GM18505 (cell line): ENCODE results near the gene FOXD2.

Source experiments
- ATAC-seq: cut with Tn5 transposase; IDR thresholded peaks from one replicate; pipeline ENCODE4 v1.9.1; 2021; ENCODE audit not compliant: unreplicated experiment
- POLR2A ChIP-seq: IDR thresholded peaks from 4 replicates; pipeline ENCODE4 v1.6.1; 2011; ENCODE audit warnings: borderline replicate concordance; ENCODE audit not compliant: insufficient read depth, insufficient read length; ENCODE audit errors: extremely low read depth

FOXD2 gene

DNA sequence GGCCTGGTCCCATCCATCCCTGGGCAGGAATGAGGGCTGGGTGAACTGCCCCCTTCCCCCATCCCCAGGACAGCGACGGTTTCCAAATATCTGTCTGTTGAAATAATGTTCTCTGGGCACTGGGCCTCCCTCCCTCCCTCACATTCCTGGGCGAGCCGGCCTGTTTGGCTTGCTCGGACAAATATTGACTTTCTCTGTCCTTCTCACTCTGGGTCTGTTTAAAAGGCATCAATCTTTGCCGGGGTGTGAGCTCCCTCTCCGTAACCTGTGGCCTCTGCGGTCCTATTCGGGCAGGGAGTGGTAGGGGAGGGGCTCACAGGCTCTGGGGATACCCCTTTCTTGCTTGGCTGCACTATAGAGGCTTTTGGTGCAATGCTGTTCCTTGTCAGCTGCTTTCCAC is 40.2 kb downstream of the FOXD2 start:
- no peak for TF ChIP-seq POLR2A
- no peak for ATAC-seq

DNA sequence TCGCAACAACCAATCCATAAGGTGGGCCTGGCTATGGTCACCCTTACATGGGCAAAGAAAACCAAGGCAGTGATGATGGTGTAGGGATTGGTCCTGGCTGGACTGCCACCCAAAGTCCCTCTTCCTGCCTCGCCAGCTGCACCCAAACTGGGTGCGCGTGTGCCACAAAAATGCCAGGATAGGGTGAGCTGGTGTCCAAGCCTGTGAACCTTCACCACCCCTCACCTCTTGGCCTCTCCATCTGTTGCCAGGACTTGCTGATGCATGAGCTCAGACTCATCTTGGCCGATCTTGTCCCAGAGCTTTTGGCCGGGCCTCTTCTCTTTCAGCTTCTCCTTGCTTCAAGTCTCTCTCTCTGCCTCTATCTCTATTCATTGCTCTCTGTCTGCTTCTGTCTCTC is 41.8 kb downstream of the FOXD2 start:
- no peak for ATAC-seq
- TF ChIP-seq POLR2A = no peak

- ATAC-seq = no peak
- no peak for TF ChIP-seq POLR2A
These were observed 44.1 kb downstream of the FOXD2 start for GRCh38 chr1:47481936-47482335.

GRCh38 chr1:47482786-47483185 is 44.9 kb downstream of the FOXD2 start:
- TF ChIP-seq POLR2A = no peak
- ATAC-seq = no peak

- no peak for TF ChIP-seq POLR2A
- no peak for ATAC-seq
These were observed 45.8 kb downstream of the FOXD2 start for GRCh38 chr1:47483651-47484050.

- no peak for TF ChIP-seq POLR2A
- ATAC-seq = no peak
These were observed 48.0 kb downstream of the FOXD2 start for GRCh38 chr1:47485817-47486216.

GRCh38 chr1:47487332-47487731 is 49.5 kb downstream of the FOXD2 start:
- no peak for ATAC-seq

GRCh38 chr1:47487850-47488450 is 50.1 kb downstream of the FOXD2 start:
- no peak for ATAC-seq

More at GRCh38 chr1:47487332-47487731, 49.5 kb downstream of the FOXD2 start:
- no peak for TF ChIP-seq POLR2A

More at GRCh38 chr1:47487850-47488450, 50.1 kb downstream of the FOXD2 start:
- no peak for TF ChIP-seq POLR2A
